GM12801 (cell line): ENCODE data around the gene TMEM117.

Source experiments
- TF ChIP-seq, protein P1 (sequence below): IDR thresholded peaks from one replicate; pipeline ENCODE4 v1.5.1; 2011; ENCODE audit warnings: control low read depth; ENCODE audit not compliant: insufficient read length; ENCODE audit errors: extremely low read depth

TMEM117 gene

DNA sequence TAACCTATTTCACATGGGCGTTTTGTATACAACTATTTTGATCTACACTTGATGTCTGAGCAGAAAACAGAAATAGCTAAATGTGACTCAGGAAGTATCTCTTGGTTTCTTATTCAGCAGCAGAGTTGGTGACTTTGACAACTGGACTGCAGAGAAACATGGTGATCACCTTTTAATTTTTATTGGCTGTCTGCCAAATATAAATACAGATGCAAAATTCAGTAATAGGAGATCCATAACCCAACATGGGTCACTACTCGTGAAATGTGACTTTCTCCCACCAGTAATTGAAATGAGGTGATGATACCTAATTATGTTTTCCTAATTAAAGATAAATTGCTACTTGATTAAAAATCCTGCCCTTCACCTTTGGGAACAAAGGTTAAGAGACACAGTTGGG lies 553.2 kb downstream of the TMEM117 start:
- TF ChIP-seq, protein P1, sequence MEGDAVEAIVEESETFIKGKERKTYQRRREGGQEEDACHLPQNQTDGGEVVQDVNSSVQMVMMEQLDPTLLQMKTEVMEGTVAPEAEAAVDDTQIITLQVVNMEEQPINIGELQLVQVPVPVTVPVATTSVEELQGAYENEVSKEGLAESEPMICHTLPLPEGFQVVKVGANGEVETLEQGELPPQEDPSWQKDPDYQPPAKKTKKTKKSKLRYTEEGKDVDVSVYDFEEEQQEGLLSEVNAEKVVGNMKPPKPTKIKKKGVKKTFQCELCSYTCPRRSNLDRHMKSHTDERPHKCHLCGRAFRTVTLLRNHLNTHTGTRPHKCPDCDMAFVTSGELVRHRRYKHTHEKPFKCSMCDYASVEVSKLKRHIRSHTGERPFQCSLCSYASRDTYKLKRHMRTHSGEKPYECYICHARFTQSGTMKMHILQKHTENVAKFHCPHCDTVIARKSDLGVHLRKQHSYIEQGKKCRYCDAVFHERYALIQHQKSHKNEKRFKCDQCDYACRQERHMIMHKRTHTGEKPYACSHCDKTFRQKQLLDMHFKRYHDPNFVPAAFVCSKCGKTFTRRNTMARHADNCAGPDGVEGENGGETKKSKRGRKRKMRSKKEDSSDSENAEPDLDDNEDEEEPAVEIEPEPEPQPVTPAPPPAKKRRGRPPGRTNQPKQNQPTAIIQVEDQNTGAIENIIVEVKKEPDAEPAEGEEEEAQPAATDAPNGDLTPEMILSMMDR = no peak

DNA sequence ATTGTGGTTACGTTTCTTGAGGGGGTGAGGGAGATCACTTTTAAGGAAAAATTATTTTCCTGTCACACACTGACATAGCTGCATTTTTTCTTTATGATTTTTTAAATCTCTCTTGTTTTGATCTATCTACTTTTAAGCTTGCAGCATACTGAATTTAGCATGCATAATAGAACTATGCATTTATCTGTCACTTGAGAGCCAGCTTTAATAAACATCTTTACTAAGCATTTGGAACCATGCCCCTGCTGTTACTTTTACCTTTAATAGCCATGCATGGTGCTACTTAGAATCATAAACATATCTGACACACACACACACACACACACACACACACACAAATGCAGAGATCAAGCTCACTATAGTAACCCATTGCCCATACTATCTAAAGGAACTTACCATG lies 554.0 kb downstream of the TMEM117 start:
- TF ChIP-seq, protein P1 = no peak

DNA sequence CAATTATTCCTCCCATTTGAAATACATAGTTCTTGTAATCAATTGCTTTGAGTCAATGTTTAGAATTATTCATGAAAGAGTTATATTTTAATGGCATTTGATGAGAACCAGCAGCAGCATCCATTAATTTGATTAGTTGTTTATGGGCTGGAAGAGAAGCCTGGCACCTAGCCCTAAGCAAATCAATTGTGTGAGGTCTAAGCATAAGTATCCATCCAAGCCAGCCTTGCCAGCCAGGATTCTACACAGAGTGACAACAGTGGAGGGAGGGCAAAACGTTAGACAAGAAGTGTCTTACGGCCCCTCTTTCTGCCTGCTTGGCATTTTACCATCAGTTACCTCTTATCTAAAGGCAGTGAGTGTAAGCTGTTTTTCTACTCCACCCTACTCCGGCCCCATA lies 561.8 kb downstream of the TMEM117 start:
- TF ChIP-seq, protein P1 = no peak

- TF ChIP-seq, protein P1 = no peak
Observed at GRCh38 chr12:44403185-44403584, 567.3 kb downstream of the TMEM117 start.

- TF ChIP-seq, protein P1 = no peak
Observed at GRCh38 chr12:44405297-44405696, 569.4 kb downstream of the TMEM117 start.

DNA sequence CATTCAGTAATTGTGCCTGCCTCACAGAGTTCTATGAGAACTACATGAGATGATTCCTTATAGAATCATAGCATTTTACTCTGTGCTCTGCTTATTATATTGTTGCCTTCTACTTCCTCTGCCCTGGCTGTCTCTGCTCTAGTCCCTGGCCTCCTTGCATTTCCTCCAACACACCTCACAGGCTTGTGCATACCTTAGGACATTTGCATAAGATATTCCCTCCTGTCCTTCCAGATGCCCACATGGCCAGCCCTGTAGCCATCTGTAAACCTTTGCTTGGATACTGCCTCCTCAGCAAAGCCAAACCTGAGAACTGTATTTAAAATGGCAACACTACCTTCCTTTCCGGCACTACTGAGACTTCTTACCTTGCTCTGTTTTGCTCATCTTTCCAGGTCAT lies 586.7 kb downstream of the TMEM117 start:
- TF ChIP-seq, protein P1 = no peak

- TF ChIP-seq, protein P1 = no peak
Observed at GRCh38 chr12:44428825-44429224, 592.9 kb downstream of the TMEM117 start.
